Dermis blood vessel endothelial cell (primary cell): ENCODE data around the gene TGOLN2. TPM values are rescaled to one million over a fixed set of nuclear protein-coding genes. Genes with fewer than 3 reads are reported as not detected.
A peak's percentile ranks its signal among the peaks of the same experiment; 100 is the strongest.
"Not testable (repeated sequence)": the region's sequence is repeated elsewhere in the genome, so short reads cannot be mapped to it uniquely, and the experiment has no call there.

Experiments
- DNase-seq: peaks from one replicate; pipeline ENCODE4 v3.0.0; 2010
- total RNA-seq: library from RNA; depleted of rRNA; stranded (reverse); fragments of >200 nt; gene quantifications from 2 replicates; pipeline ENCODE4 v1.2.3, GENCODE V29; 2014

TGOLN2 gene
- 101 and 151 TPM in 2 replicates for total RNA-seq

GRCh38 chr2:85327822-85328617 lies at the start of gene TGOLN2:
Gene TGOLN2, minus strand, starts transcription at chr2:85327989. Its CDS starts 27 bp downstream, at chr2:85327962.
- DNase-seq: peak; percentile 94

GRCh38 chr2:85377083-85377482 lies 49.3 kb upstream of the TGOLN2 start:
- DNase-seq: no peak

DNA sequence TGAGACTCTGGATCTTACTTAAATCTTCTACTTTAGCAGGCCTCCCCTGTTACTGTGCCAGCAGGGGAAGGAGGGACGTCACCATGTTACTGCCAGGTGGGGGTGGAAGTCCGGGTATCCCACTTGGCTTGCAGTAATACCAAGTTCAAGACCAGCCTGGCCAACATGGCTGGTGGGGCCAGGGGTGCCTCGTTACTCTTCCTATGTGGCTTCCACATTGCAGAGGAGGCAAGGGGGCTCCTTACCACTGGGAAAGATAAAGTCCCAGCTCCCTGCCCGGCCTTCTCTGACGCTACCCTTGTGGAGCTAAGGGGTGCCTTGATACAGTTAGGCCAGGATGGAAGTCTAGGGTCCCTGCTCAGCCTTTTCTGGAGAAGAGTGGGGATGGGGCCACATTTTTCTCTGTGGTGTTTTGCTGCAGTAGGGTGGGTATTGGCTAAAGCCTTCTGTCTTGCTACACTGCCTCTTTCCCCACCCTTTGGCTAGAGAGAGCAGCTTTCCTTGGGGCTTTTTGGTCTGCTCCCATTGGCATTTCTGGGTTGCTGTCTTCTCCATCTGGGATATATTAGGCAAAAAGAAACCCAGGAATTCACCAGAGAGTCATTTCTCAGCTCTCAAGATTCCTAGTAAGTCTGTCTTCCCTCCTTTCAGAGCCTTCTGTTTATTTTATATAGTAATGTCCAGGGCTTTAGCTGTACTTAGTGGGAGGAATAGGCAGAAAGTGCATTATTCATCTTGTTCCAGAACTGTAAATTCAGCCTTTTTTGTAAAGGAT lies 48.7 kb upstream of the TGOLN2 start:
- no peak for DNase-seq

GRCh38 chr2:85371045-85371444 lies 43.3 kb upstream of the TGOLN2 start:
- no peak for DNase-seq

GRCh38 chr2:85369500-85369899 lies 41.7 kb upstream of the TGOLN2 start:
- no peak for DNase-seq

DNA sequence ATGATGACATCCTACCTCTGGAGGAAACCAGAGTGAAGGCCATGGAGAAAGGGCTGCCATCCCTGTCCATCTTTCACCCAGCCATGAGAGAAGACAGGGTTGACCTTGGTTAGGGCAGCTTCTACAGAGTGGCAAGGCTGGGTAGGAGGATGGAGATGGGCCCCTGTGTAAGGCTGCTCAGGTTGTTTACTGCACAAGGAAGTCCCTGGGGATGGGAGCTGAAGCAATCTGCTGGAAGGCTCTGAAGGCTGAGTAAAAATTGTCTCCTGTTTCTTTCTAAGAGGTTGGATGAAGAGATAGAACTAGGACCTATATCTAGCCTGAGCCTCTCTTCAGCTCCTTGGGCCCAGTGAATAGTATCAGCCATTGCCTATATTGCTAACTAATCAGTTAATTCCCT lies 41.1 kb upstream of the TGOLN2 start:
- no peak for DNase-seq

DNA sequence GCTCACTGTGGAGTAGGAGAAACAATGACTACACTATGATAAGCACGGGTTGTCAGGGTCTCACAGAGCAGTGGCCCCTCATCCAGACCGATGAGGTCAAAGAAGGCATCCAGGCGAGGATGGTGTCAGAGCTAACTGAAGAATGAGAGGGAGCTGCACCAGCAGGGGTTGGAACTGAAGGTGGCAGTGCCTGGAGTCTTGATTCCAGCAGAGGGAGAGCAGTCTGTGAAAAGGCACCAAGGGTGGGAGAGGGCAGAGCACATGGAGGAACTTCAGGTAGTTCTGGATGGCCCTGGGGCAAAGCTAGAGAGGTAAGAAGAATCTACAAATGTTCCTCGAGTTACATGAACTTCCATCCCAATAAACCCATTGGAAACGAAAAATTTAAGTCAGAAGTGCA lies 39.4 kb upstream of the TGOLN2 start:
- DNase-seq: no peak

- DNase-seq: not testable (repeated sequence)
These were observed 35.0 kb upstream of the TGOLN2 start for GRCh38 chr2:85362653-85363387.

DNA sequence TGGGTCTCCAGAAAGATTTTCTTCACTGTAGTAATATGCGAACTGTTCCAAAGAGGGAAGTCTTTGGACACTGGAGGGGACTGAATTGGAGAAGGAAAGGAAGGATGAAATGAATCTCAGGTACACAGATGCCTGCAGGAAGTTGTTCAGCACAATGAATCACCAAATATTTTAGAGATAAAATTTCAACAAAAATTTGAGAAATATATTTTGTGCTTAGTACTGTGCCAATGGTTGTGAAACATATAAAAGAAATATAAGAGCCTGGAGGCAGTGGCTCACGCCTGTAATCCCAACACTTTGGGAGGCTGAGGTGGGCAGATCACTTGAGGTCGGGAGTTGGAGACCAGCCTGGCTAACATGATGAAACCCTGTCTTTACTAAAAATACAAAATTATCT lies 29.9 kb upstream of the TGOLN2 start:
- DNase-seq: no peak

DNA sequence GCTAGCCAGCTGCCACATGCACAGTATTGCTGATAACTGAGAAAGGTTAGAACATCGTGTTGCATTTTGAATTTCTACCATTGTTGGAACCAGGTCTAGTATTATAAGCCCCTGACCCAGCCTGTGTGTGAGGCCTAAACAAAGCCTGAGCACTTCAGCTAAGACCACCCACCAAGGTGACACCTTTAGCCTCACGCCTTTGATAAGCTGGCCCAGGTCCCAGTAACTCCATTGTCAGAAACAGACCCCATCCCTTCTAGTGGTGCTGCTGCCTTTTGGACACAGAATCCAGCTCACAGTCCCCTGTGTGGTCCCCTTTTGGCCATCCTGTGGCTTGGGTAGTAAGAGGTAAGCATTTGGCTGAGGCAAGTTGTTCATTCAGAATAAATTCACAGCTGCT lies 28.4 kb upstream of the TGOLN2 start:
- DNase-seq: no peak

- DNase-seq: no peak
These were observed 27.7 kb upstream of the TGOLN2 start for GRCh38 chr2:85355521-85355920.

GRCh38 chr2:85355073-85355410 lies 27.3 kb upstream of the TGOLN2 start:
- DNase-seq: no peak

DNA sequence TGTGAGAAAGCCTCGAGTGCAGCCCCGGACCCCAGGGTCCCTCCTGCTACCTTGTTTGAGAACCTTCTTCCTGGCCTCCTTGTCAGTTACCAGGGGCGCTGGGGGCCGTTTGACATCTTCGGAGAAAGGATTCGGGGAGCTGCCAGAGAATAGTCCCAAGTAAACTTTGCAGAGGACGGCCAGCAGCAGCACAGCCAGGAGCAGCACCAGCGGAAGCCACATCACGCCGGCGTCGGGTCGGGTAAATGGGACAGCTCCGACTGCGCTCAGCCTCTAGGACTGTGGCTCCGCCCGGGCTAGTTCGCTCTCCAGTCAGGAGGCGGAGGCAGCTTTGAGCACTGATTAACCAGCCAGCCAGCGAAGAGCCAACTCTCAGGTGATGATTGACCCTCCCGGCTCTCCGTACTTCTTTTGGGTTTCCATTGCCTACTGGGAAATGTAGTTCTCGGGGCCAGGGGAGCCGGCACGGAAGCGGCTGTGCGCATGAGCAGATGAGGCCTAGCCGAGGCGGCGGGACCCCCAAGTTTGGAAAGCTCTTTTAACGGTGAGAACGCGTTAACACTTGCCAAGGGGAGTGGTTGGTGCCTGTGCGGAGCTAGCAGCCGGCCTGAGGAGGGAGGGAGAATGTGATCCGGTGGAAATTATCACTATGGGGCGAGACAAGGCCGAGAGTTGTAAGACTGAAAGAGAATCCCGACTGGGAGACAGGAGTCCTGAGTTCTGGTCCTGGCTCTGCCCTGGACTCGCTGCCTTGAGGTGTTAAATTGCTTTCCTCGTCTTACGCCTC lies 26.7 kb upstream of the TGOLN2 start, which contains the start of the genes ELMOD3 and RETSAT:
ELMOD3 (plus strand) TSS at position 484 of the 787 bp plus-strand sequence. CDS start 2,430 bp downstream, outside the sequence.
RETSAT (minus strand) TSS at position 243 of the 787 bp plus-strand sequence; CDS start at position 222, 21 bp downstream.
- DNase-seq: peak; percentile 100

DNA sequence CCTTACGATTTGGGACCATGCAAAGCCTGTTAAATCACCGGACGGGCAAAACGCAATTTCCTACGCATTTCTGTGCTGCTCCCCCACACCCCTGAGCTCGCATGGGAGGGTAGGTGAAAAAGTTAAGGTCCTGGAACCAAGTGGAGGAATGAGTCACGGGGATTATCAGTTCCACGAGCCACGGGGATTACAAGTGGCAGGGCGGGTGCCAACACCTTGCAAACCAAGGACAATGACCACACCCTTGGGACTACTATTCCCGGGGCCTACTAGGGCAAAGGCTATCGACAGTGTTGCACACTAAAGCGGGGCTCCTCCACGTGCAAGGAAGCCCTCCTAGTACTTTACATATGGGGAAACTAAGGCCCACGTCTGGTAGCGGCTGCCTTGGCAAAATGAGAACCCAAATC lies 26.1 kb upstream of the TGOLN2 start:
- DNase-seq: peak; percentile 32

- no peak for DNase-seq
These were observed 19.8 kb upstream of the TGOLN2 start for GRCh38 chr2:85347599-85347998.

DNA sequence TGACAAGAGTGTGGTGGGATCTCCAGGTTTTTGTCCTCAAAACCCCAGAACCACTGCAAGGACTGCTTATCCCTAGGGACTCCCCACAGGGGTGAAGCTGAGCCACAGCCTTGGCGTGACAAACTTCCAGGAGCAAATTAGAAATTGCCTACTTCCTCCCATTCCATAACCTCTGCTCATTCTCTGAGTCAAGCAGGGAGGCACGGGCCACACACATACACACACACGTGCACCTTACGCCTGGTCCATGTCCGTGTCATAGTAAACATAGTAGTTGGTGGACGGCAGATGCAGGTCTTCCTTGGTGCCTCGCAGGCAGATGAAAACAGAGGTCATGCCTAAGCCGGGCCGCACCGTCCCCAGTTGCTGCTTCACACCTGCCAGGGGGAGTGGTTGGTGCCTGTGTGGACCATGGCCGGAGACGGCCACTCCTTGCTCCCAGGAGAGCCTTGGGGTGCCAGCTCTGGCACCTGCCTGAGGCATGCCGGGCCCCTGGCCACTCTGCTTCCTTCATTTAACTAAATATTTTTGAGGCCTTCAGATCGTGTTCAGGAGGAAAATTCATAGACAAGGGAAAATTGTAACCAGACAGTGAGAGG lies 16.7 kb upstream of the TGOLN2 start:
- DNase-seq: no peak

DNA sequence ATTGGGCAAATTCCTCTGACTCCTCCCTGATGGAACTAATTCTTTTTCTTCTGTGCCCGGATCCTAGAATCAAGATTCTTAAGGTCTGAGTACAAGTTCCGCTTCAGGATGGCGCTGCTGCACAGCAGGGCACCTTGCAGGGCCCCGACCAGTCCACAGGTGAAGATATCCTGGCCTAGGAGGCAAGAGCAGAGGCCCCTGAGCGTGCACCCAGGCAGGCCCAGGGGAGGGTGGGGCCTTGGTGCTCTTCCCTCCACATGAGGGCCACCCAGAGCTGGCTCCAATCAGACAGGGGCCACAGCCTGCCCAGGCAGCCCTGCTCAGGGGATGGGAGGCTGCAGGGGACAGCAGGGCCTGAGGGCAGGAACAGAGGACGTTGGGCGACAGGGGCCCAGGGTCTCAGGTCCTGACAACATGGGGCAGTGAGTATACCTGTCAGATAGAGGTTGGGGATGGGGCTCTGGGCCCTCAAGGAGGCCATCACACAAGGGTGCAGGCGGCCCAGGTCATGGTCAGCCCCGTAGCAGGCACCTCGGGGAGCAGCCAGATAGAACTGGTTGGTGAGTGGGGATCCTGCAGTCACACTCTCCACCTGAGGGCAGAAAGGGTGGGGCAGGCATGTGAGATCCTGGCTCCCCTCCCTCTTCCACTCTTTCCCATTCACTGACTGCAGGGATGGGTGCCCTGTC lies 15.6 kb upstream of the TGOLN2 start:
- not testable (repeated sequence) for DNase-seq

GRCh38 chr2:85342156-85342555 lies 14.4 kb upstream of the TGOLN2 start:
- DNase-seq: no peak

DNA sequence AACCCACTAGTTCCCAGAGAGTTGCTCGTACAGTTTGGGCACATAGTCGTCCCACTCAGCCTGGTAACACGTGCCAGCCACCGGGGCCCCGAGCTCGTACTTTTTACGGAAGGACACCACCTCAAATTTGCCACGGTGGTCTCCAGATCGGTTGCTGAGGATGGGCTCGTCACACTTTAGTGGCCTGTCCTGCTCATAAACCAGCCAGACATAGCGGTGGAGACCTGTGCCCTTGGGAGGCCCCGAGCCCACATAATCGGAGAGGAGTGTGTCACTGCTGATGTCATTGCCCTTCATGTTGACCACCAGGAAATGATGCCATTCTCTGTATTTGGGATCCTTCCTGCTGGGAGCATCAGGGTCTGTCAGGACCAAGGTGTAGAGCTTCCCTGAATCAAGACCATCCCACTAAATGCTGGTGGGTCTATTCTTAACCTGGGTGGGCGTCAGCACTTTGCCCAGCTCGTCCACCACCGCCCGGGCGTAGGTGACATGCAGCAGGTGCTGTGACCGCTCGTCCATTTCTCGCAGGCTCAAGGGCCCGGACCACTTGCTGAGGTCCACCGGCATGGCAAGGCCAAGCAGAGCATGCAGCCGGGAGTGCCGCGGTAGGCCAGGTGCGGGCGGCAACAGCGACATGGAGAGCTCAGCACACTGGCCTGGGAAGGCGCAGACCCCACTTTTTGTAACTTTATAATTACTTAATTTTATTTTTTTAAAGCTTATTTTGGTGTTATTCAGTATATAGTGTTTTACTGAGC lies 13.7 kb upstream of the TGOLN2 start:
- no peak for DNase-seq
